Naive thymus-derived CD4-positive, alpha-beta T cell (primary cell): ENCODE results near the gene CXorf65. TPM values are rescaled to one million over a fixed set of nuclear protein-coding genes. Genes with fewer than 3 reads are reported as not detected.

Source experiments
- ATAC-seq: fragments of 150-1000 bp; cut with Tn5 transposase; 2 replicates; pipeline ENCODE4 v1.10.0; 2021; ENCODE audit warnings: mild to moderate bottlenecking, moderate library complexity
- CTCF ChIA-PET: fragments of 350-600 bp; sonication (Branson Sonifier 250); formaldehyde crosslinking; loops from one replicate; lab custom pipeline; 2021; ENCODE audit warnings: antibody characterized with exemption; lab: Charles Lee
- POLR2A ChIA-PET: fragments of 350-600 bp; sonication (Branson Sonifier 250); formaldehyde crosslinking; loops from one replicate; lab custom pipeline; 2021; ENCODE audit warnings: antibody characterized with exemption, inconsistent platforms; lab: Charles Lee
- DNase-seq, 9 donors: peaks; one replicate each; pipeline versions ENCODE4 v3.0.0 to v3.0.0-alpha.2; 2020 to 2022; ENCODE audit warnings: mixed read lengths in 1 of 9
- H3K27ac ChIP-seq: one replicate; pipeline ENCODE4 v1.7.0; 2013; ENCODE audit warnings: mild to moderate bottlenecking, low read depth, low read length, moderate library complexity
- H3K27me3 ChIP-seq, 2 donors: one replicate each; pipeline ENCODE4 v1.7.0; 2013; ENCODE audit warnings: low read length in 2 of 2, mild to moderate bottlenecking in 2 of 2, moderate library complexity in 2 of 2; ENCODE audit not compliant: control insufficient read depth in 2 of 2, insufficient read depth in 2 of 2
- H3K36me3 ChIP-seq, 3 experiments: 1 replicate in 2 of 3; 2 replicates in 1 of 3; pipeline ENCODE4 v1.7.0; 2013; ENCODE audit warnings: low read length in 3 of 3, mild to moderate bottlenecking in 3 of 3, moderate library complexity in 1 of 3; ENCODE audit not compliant: insufficient read depth in 3 of 3, control insufficient read depth in 2 of 3
- H3K4me1 ChIP-seq, 2 donors: one replicate each; pipeline ENCODE4 v1.7.0; 2013; ENCODE audit warnings: low read length in 2 of 2, mild to moderate bottlenecking in 2 of 2, moderate library complexity in 1 of 2; ENCODE audit not compliant: control insufficient read depth in 2 of 2, insufficient read depth in 2 of 2
- H3K4me3 ChIP-seq: 2 replicates; pipeline ENCODE4 v1.7.0; 2013; ENCODE audit warnings: mild to moderate bottlenecking, low read length
- H3K9me3 ChIP-seq, 3 experiments: 1 replicate in 2 of 3; 2 replicates in 1 of 3; pipeline ENCODE4 v1.7.0; 2013; ENCODE audit warnings: low read length in 3 of 3; ENCODE audit not compliant: control insufficient read depth in 2 of 3
- H3K27ac Mint-ChIP-seq, 9 donors: one replicate each; pipeline ENCODE4 v1.8.0; 2020 to 2022; ENCODE audit warnings: mixed read lengths in 9 of 9, mild to moderate bottlenecking in 8 of 9, moderate library complexity in 5 of 9, inconsistent platforms in 2 of 9
- H3K27me3 Mint-ChIP-seq, 5 donors: one replicate each; pipeline ENCODE4 v1.8.0; 2021 to 2022; ENCODE audit warnings: mixed read lengths in 5 of 5, mild to moderate bottlenecking in 1 of 5
- H3K36me3 Mint-ChIP-seq, 5 donors: one replicate each; pipeline ENCODE4 v1.8.0; 2020 to 2022; ENCODE audit warnings: mixed read lengths in 5 of 5, mild to moderate bottlenecking in 3 of 5, inconsistent platforms in 1 of 5
- H3K4me1 Mint-ChIP-seq, 7 donors: one replicate each; pipeline ENCODE4 v1.8.0; 2020 to 2022; ENCODE audit warnings: mixed read lengths in 7 of 7, mild to moderate bottlenecking in 3 of 7, inconsistent platforms in 1 of 7
- H3K4me3 Mint-ChIP-seq, 10 donors: one replicate each; pipeline ENCODE4 v1.8.0; 2020 to 2022; ENCODE audit warnings: mild to moderate bottlenecking in 10 of 10, mixed read lengths in 10 of 10, moderate library complexity in 6 of 10, inconsistent platforms in 2 of 10
- H3K9me3 Mint-ChIP-seq, 11 donors: one replicate each; pipeline ENCODE4 v1.8.0; 2020 to 2022; ENCODE audit warnings: mixed read lengths in 11 of 11, mild to moderate bottlenecking in 4 of 11, inconsistent platforms in 1 of 11, moderate library complexity in 1 of 11
- intact Hi-C, 2 donors: fragments of 100-400 bp; cut with micrococcal nuclease; formaldehyde crosslinking; loops; one replicate each; pipeline ENCODE4 v1.15.1; 2023
- polyA plus RNA-seq, 2 donors: library from polyadenylated mRNA; unstranded; fragments of 300-500 nt; fragmentation: Illumina TruSeq; gene quantifications; one replicate each; pipeline ENCODE4 v1.2.3, GENCODE V29; 2021
- total RNA-seq, 6 experiments: library from RNA in 5 of 6; stranded (reverse) in 5 of 6; gene quantifications; 1 replicate in 5 of 6; 2 replicates in 1 of 6; pipeline ENCODE4 v1.2.3 and lab custom pipeline; 2021 to 2026

CXorf65 gene
- total RNA-seq (10 to 100 TPM; 26.5 to 83.4 (median 57.8) TPM), polyA plus RNA-seq (1 to 10 TPM in 1 of 2 donors, under 1 TPM in 1; 0.31 to 4.3 TPM), total RNA-seq (lab: John Stamatoyannopoulos, UW) (not detected)

DNA sequence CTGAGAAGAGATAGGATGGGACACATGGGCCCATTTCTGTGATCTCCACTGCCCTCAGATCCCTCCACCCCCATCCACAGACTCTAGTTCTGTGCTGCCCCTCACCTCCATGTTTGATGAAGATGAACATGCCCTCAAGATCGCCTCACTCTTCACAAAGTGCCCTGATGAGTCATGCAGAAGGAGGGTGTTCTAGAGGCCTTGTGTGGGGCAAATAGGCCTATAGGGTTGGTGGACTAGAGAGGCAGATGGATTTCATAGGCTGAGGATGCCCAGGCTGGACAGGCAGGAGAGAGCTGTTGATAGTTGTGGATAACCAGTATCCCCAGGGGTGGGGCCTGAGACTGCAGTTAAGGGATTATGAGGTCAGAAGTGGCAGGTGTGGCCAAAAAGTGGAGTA lies at the start of gene CXorf65:
Gene CXorf65 (minus strand): TSS at position 314 of the 400 bp plus-strand sequence. CDS start 184 bp downstream, at position 130.
- ATAC-seq (no peak), DNase-seq (no peak)
- Mint-ChIP-seq H3K4me3 (peak within 1 kb of the TSS; percentile 93 to 98 (median 98)), H3K27ac (peak within 1 kb of the TSS; percentile 91 to 100 (median 98)), H3K36me3 (peaks cover 15 to 66% (median 42%) of the 10 kb centered on the region in 5 donors), H3K4me1 (peaks cover 34 to 87% (median 65%) of the 10 kb centered on the region in 7 donors), H3K9me3 (peaks cover 0 to 5% (median 0%) of the 10 kb centered on the region in 11 donors), H3K27me3 (no peaks in the 10 kb centered on the region)
- Histone ChIP-seq H3K4me1 (peaks cover 55 to 58% of the 10 kb centered on the region in 2 donors), H3K27me3 (no peaks in the 10 kb centered on the region), H3K36me3 (peaks cover 9 to 20% (median 11%) of the 10 kb centered on the region in 3 experiments), H3K27ac (peak within 1 kb of the TSS; percentile 96), H3K9me3 (no peaks in the 10 kb centered on the region), H3K4me3 (peak within 1 kb of the TSS; percentile 80)
- CTCF ChIA-PET: interaction anchor here (1.2 kb wide), 1 partner anchor 24 kb away, joined by 6 read pairs; no protein-coding TSS in a partner anchor
- POLR2A ChIA-PET: interaction anchor here (0.6 to 8.5 kb wide), 3 partner anchors 10 to 148 kb away, joined by 3 to 125 read pairs (median 4); partner anchors contain the start of genes FOXO4 and MED12
- intact Hi-C loops: loop anchor here in 1 of 2 donors (1.0 kb wide), 1 partner anchor 8 kb away; no protein-coding TSS in a partner anchor

DNA sequence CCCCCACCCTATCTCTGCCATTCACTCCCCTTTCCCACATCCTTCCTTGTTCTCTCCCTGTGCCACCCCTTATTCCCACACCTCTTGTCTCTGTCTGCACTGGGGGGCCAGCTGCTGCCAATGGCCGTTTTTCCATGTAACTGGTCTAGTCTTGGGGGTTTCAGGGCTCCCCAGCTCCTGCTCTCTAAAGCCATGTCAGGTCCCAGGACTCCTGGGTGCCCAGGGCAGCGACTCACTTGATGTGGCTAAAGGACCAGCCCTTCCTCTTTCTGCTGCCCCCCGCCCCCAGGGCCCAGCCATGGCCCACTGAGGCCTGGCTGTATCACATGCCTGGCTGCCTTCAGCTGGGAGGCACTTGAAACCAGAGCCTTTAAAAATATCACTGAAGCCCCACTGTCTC lies 48.1 kb upstream of the CXorf65 start:
- no peak overlapping the region for H3K27ac Mint-ChIP-seq
- intact Hi-C loops: no loop called here

DNA sequence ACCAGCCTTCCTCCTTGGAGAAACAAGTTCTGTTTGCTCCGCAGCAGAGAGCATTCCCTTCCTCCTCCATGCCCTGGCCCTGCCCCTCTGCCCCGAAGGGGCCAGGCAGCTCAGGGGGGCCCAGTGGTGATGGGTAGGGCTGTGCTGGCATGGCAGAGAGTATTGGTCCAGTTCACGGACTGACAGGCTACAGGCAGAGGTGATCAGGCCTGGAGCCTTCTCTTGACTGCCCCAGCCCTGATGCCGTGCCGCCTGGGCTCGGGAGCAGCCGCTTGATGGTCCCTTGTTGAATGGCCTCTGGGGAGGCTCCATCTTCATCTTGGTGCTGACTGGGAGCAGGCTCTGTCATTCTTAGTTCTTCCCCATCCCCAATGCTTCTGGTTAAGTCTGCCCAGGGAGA lies 47.7 kb upstream of the CXorf65 start:
- CTCF ChIA-PET: no interaction called here
- no peaks in the 10 kb centered on the region for H3K27me3 Mint-ChIP-seq
- H3K27me3 ChIP-seq: no peaks in the 10 kb centered on the region

More for the DNA sequence above, 48.1 kb upstream of the CXorf65 start:
- DNase-seq: no peak
- Mint-ChIP-seq H3K36me3 (peaks cover 0 to 8% (median 0%) of the 10 kb centered on the region in 5 donors), H3K4me1 (peaks cover 5 to 14% (median 11%) of the 10 kb centered on the region in 7 donors), H3K27me3 (no peaks in the 10 kb centered on the region), H3K9me3 (no peaks in the 10 kb centered on the region), H3K4me3 (no peak overlapping the region)
- CTCF ChIA-PET: no interaction called here
- Histone ChIP-seq H3K27ac (no peak overlapping the region), H3K27me3 (no peaks in the 10 kb centered on the region), H3K9me3 (no peaks in the 10 kb centered on the region), H3K36me3 (no peaks in the 10 kb centered on the region), H3K4me3 (no peak overlapping the region), H3K4me1 (peaks cover 0 to 7% of the 10 kb centered on the region in 2 donors)
- ATAC-seq: no peak
- POLR2A ChIA-PET: no interaction called here

DNA sequence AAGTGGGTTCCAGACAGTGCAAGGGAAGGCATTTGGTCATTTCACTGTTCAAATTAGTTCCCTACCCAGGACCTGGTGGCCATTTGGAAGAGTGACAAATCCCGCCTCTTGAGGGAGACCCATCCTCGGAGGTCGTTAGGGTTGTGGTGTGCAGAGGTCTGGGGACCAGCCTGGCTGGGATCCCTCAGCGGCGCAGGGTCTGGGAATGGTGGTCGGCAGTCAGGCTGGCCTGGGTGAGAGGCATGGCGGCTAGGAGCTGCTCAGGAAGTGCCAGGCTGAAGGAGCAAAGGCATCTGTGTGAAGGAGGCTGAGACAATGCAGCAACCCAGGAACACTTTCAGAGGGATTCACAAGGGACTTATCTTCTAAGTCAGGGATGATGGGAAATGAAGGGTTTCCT lies 44.8 kb upstream of the CXorf65 start:
- no peak overlapping the region for H3K27ac Mint-ChIP-seq
- Histone ChIP-seq H3K36me3 (no peaks in the 10 kb centered on the region), H3K4me1 (no peaks in the 10 kb centered on the region), H3K9me3 (no peaks in the 10 kb centered on the region), H3K27me3 (no peaks in the 10 kb centered on the region), H3K4me3 (no peak overlapping the region), H3K27ac (no peak overlapping the region)
- H3K9me3 Mint-ChIP-seq: no peaks in the 10 kb centered on the region
- H3K4me3 Mint-ChIP-seq: no peak overlapping the region
- intact Hi-C loops: no loop called here
- DNase-seq (no peak), ATAC-seq (no peak)
- CTCF ChIA-PET: no interaction called here
- H3K36me3 Mint-ChIP-seq: peaks cover 0 to 3% (median 0%) of the 10 kb centered on the region in 5 donors
- H3K4me1 Mint-ChIP-seq: peaks cover 2 to 11% (median 4%) of the 10 kb centered on the region in 7 donors
- H3K27me3 Mint-ChIP-seq: no peaks in the 10 kb centered on the region
- POLR2A ChIA-PET: no interaction called here

More for the DNA sequence above, 47.7 kb upstream of the CXorf65 start:
- Histone ChIP-seq H3K4me1 (peaks cover 0 to 7% of the 10 kb centered on the region in 2 donors), H3K9me3 (no peaks in the 10 kb centered on the region), H3K4me3 (no peak overlapping the region), H3K27ac (no peak overlapping the region), H3K36me3 (no peaks in the 10 kb centered on the region)
- Mint-ChIP-seq H3K9me3 (no peaks in the 10 kb centered on the region), H3K4me1 (peaks cover 2 to 11% (median 9%) of the 10 kb centered on the region in 7 donors), H3K36me3 (peaks cover 0 to 6% (median 0%) of the 10 kb centered on the region in 5 donors), H3K4me3 (no peak overlapping the region), H3K27ac (no peak overlapping the region)
- no peak for ATAC-seq
- POLR2A ChIA-PET: no interaction called here
- DNase-seq: no peak
- intact Hi-C loops: no loop called here

DNA sequence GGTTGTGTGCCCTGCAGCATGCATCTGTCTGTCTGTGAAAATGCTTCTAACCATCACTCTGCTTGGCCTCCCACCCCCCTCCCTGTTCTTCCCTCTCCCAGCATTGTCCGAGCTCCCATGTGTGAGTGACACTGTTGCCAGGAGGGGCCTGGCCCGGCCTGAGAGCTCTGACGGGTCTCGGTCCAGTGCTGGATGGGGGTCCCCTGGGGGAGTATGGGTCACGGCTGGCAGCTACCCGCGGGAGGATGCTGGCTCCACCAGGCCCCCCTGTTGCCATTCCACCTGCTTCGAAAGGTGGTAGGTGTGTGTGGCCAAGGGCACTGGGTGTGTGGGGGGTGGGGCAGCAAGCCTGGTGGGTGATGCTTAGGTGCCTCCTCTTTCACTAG lies 41.7 kb upstream of the CXorf65 start:
- peaks cover 5 to 20% (median 13%) of the 10 kb centered on the region in 7 donors for H3K4me1 Mint-ChIP-seq

DNA sequence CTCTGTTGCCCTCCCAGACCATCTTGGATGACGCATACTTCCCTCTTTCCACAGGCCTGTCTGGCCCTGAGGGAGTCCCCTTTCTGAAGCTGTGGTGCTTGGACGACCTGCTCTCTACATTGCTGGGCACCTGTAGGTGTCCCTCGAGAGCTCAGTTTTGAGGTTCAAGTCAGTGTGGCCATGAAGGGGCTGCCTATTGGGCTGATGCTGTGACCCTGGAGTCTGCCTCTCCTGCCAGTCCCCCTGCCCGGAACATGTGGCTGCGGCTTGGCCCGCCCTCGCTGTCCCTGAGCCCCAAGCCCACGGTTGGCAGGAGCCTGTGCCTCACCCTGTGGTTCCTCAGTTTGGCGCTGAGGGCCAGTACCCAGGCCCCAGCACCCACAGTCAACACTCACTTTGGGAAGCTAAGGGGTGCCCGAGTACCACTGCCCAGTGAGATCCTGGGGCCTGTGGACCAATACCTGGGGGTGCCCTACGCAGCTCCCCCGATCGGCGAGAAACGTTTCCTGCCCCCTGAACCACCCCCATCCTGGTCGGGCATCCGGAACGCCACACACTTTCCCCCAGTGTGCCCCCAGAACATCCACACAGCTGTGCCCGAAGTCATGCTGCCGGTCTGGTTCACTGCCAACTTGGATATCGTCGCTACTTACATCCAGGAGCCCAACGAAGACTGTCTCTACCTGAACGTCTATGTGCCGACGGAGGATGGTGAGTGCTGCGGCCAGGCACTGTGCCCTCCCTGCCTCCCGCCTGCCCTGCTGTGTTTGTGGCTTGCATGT lies 41.1 kb upstream of the CXorf65 start:
- intact Hi-C loops: loop anchor here in 1 of 2 donors (5.0 kb wide), 1 partner anchor 35 kb away; no protein-coding TSS in a partner anchor
- Mint-ChIP-seq H3K4me1 (peaks cover 5 to 20% (median 13%) of the 10 kb centered on the region in 7 donors), H3K27me3 (no peaks in the 10 kb centered on the region), H3K4me3 (no peak overlapping the region), H3K27ac (no peak overlapping the region), H3K36me3 (no peaks in the 10 kb centered on the region), H3K9me3 (peaks cover 0 to 2% (median 0%) of the 10 kb centered on the region in 11 donors)
- ATAC-seq (no peak), DNase-seq (no peak)
- ChIA-PET POLR2A (interaction anchor here (1.3 kb wide), 1 partner anchor 29 kb away, joined by 3 read pairs; the partner anchor contains the start of gene MED12), CTCF (no interaction called here)
- H3K4me3 ChIP-seq: no peak overlapping the region
- H3K36me3 ChIP-seq: no peaks in the 10 kb centered on the region
- H3K9me3 ChIP-seq: no peaks in the 10 kb centered on the region
- H3K27me3 ChIP-seq: no peaks in the 10 kb centered on the region
- peaks cover 0 to 10% of the 10 kb centered on the region in 2 donors for H3K4me1 ChIP-seq
- no peak overlapping the region for H3K27ac ChIP-seq

More for the DNA sequence above, 41.7 kb upstream of the CXorf65 start:
- peaks cover 0 to under 1% (median 0%) of the 10 kb centered on the region in 5 donors for H3K36me3 Mint-ChIP-seq
- Histone ChIP-seq H3K36me3 (no peaks in the 10 kb centered on the region), H3K4me1 (peaks cover 0 to 10% of the 10 kb centered on the region in 2 donors), H3K27me3 (no peaks in the 10 kb centered on the region), H3K9me3 (no peaks in the 10 kb centered on the region), H3K4me3 (no peak overlapping the region), H3K27ac (no peak overlapping the region)
- no peak overlapping the region for H3K4me3 Mint-ChIP-seq
- H3K27me3 Mint-ChIP-seq: no peaks in the 10 kb centered on the region
- ChIA-PET CTCF (no interaction called here), POLR2A (interaction anchor here (1.3 kb wide), 1 partner anchor 30 kb away, joined by 3 read pairs; the partner anchor contains the start of gene MED12)
- H3K9me3 Mint-ChIP-seq: peaks cover 0 to 2% (median 0%) of the 10 kb centered on the region in 11 donors
- no peak for ATAC-seq
- no peak for DNase-seq
- intact Hi-C loops: loop anchor here in 1 of 2 donors (5.0 kb wide), 1 partner anchor 34 kb away; no protein-coding TSS in a partner anchor
- H3K27ac Mint-ChIP-seq: no peak overlapping the region
